ENCODE results near the gene SPINK8. TPM values are rescaled to one million over a fixed set of nuclear protein-coding genes. Genes with fewer than 3 reads are reported as not detected.

The SPINK8 gene
- total and polyA plus RNA-seq, 2 donors (not counting 3 experiments of a cell fraction or from before 2014, with no cell fraction given) = not detected

DNA sequence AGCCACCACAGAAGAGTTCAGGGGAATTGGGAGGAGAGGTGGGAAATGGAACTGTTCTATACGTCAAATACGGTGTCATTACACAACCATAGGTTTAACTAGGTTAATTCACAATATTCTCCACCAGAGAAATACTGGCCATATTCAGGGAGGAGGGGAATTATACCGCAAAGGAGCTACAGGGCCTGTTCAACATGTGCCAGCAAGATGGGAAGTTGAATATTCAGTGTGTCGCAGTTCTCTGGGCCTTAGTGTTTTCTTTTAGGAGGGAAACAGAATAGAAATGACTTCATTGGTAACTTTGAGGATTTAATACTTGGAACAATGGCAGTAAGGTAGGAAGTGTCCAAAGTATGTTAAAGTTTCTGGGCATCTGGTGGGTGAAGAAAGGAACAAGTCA is 20.5 kb upstream of the SPINK8 start:
- Histone ChIP-seq H3K36me3 (ENCODE audit: control insufficient read depth in 2 of 2, extremely low read depth in 1 of 2, insufficient read depth in 2 of 2, low read length in 2 of 2) (no peaks in the 10 kb centered on the region), H2AFZ (ENCODE audit: low read depth, low read length) (no peak overlapping the region), H3K4me2 (ENCODE audit: insufficient read depth, low read length) (no peak overlapping the region), H3K27me3 (ENCODE audit: control insufficient read depth in 2 of 2, insufficient read depth in 2 of 2, low read length in 2 of 2) (peaks cover 17 to 33% of the 10 kb centered on the region in 2 experiments), H4K20me1 (replicated peaks; ENCODE audit: control insufficient read depth, extremely low read depth, insufficient read depth, low read length) (no peaks in the 10 kb centered on the region), H3K9me1 (replicated peaks; ENCODE audit: control insufficient read depth, extremely low read depth, insufficient read depth, low read length) (no peaks in the 10 kb centered on the region), H3K9me3 (replicated peaks; ENCODE audit: control insufficient read depth, insufficient read depth, low read length) (no peaks in the 10 kb centered on the region), H3K27ac (ENCODE audit: insufficient read depth, low read depth, low read length) (no peak overlapping the region), H3K4me3 (replicated peaks in 1 of 3; ENCODE audit: insufficient read depth in 1 of 3, low read depth in 1 of 3, low read length in 3 of 3) (no peak overlapping the region), H3K9ac (replicated peaks; ENCODE audit: extremely low read depth, insufficient read depth, low read length) (no peak overlapping the region), H3K4me1 (ENCODE audit: control insufficient read depth, extremely low read depth, insufficient read depth, low read length) (no peaks in the 10 kb centered on the region), H3K79me2 (ENCODE audit: control insufficient read depth, insufficient read depth, low read length) (no peaks in the 10 kb centered on the region)
- no peak for FAIRE-seq
- ChIA-PET CTCF (no interaction called here), POLR2A (no interaction called here)
- dilution Hi-C loops (cut with MboI; ENCODE audit: extremely low pct_ligation_motif_present, low sequenced_read_pairs) = no loop called here
- BruUV-seq (replicated peaks) = no TSS peak
- TF ChIP-seq, protein P1, sequence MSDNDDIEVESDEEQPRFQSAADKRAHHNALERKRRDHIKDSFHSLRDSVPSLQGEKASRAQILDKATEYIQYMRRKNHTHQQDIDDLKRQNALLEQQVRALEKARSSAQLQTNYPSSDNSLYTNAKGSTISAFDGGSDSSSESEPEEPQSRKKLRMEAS (IDR thresholded peaks at IDR 0.05; ENCODE audit: insufficient read depth, insufficient read length) = no peak
- TF ChIP-seq MYC (IDR thresholded peaks at IDR 0.05; ENCODE audit: low read depth, low read length) (no peak), JUN (IDR thresholded peaks at IDR 0.05; ENCODE audit: borderline replicate concordance, insufficient read depth, insufficient read length, low read depth) (no peak), EZH2 (IDR thresholded peaks at IDR 0.05; ENCODE audit: borderline replicate concordance, low read depth, low read length, severe bottlenecking) (no peak), GATA2 (IDR thresholded peaks at IDR 0.05; ENCODE audit: insufficient read depth, insufficient read length, low read depth, low read length) (no peak), FOS (IDR thresholded peaks at IDR 0.05; ENCODE audit: borderline replicate concordance, insufficient read depth, low read length) (no peak), POLR2AphosphoS5 (IDR thresholded peaks at IDR 0.05; ENCODE audit: insufficient read depth, low read depth, low read length) (no peak)
- TF ChIP-seq, protein P2, sequence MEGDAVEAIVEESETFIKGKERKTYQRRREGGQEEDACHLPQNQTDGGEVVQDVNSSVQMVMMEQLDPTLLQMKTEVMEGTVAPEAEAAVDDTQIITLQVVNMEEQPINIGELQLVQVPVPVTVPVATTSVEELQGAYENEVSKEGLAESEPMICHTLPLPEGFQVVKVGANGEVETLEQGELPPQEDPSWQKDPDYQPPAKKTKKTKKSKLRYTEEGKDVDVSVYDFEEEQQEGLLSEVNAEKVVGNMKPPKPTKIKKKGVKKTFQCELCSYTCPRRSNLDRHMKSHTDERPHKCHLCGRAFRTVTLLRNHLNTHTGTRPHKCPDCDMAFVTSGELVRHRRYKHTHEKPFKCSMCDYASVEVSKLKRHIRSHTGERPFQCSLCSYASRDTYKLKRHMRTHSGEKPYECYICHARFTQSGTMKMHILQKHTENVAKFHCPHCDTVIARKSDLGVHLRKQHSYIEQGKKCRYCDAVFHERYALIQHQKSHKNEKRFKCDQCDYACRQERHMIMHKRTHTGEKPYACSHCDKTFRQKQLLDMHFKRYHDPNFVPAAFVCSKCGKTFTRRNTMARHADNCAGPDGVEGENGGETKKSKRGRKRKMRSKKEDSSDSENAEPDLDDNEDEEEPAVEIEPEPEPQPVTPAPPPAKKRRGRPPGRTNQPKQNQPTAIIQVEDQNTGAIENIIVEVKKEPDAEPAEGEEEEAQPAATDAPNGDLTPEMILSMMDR (IDR thresholded peaks at IDR 0.05; ENCODE audit: extremely low read depth in 1 of 2, insufficient read depth in 1 of 2, low read depth in 1 of 2, low read length in 2 of 2) = no peak
- intact Hi-C loops (cut with micrococcal nuclease) = no loop called here
- no peak for DNase-seq (ENCODE audit: low read depth, low spot score)

Data from endothelial cell of umbilical vein (primary cell).